Brain microvascular endothelial cell (primary cell): ENCODE data around the gene MDM4.
"Not testable (repeated sequence)": the region's sequence is repeated elsewhere in the genome, so short reads cannot be mapped to it uniquely, and the experiment has no call there.

Source experiments
- DNase-seq: peaks from one replicate; pipeline ENCODE4 v3.0.0-alpha.2; 2020
- H3K27ac ChIP-seq: fragments of 250-450 bp; sonication (Bioruptor Pico); 2 replicates; pipeline ENCODE4 v1.5.1; 2020; ENCODE audit warnings: mild to moderate bottlenecking, moderate library complexity
- H3K27me3 ChIP-seq: fragments of 250-450 bp; sonication (Bioruptor Pico); replicated peaks from 2 replicates; pipeline ENCODE4 v1.5.1; 2020; ENCODE audit warnings: mild to moderate bottlenecking
- H3K36me3 ChIP-seq: fragments of 250-450 bp; sonication (Bioruptor Pico); replicated peaks from 2 replicates; pipeline ENCODE4 v1.5.1; 2020; ENCODE audit warnings: mild to moderate bottlenecking
- H3K4me3 ChIP-seq: 2 replicates; pipeline ENCODE4 v1.5.1; 2011; ENCODE audit warnings: low read depth, mild to moderate bottlenecking, control low read depth, low read length, moderate library complexity
- in situ Hi-C: cut with HindIII; loops from 2 replicates; pipeline ENCODE4 v1.10.0; 2017; ENCODE audit warnings: low sequenced_read_pairs, low pct_ligation_motif_present
- TF ChIP-seq, protein P1 (sequence below): IDR thresholded peaks from 2 replicates; pipeline ENCODE4 v1.5.1; 2011; ENCODE audit warnings: low read depth, mild to moderate bottlenecking, moderate library complexity, low read length, control low read depth, inconsistent platforms; ENCODE audit errors: missing control alignments

Gene MDM4

DNA sequence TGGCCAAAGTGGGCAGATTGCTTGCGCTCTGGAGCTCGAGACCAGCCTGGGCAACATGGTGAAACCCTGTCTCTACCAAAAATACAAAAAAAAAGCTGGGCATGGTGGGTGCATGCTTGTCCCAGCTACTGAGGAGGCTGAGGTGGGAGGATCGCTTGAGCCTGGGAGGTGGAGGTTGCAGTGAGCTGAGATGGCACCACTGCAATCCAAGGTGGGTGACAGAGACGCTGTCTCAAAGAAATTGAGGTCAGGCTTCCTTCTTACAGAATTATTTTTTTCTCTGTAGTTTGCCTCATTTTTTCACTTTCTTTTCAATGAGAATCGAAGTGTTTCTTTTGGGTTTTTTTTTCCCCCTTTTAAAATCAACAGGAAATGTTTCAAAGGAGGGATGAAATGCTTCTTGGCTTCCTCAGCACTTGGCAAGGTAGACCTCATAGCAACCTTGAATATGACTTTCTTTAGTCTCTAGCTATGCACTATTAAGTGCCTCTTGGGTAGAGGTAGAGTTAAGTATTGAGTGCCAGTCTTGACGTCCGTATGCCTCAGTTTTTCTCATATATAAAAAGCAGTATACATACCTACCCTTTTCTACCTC is 40.3 kb downstream of the MDM4 start:
- no peak overlapping the region for H3K27ac ChIP-seq
- no peaks in the 10 kb centered on the region for H3K27me3 ChIP-seq
- no peak overlapping the region for H3K4me3 ChIP-seq
- TF ChIP-seq, protein P1, sequence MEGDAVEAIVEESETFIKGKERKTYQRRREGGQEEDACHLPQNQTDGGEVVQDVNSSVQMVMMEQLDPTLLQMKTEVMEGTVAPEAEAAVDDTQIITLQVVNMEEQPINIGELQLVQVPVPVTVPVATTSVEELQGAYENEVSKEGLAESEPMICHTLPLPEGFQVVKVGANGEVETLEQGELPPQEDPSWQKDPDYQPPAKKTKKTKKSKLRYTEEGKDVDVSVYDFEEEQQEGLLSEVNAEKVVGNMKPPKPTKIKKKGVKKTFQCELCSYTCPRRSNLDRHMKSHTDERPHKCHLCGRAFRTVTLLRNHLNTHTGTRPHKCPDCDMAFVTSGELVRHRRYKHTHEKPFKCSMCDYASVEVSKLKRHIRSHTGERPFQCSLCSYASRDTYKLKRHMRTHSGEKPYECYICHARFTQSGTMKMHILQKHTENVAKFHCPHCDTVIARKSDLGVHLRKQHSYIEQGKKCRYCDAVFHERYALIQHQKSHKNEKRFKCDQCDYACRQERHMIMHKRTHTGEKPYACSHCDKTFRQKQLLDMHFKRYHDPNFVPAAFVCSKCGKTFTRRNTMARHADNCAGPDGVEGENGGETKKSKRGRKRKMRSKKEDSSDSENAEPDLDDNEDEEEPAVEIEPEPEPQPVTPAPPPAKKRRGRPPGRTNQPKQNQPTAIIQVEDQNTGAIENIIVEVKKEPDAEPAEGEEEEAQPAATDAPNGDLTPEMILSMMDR = no peak
- in situ Hi-C loops = no loop called here
- peaks cover 2% of the 10 kb centered on the region for H3K36me3 ChIP-seq
- no peak for DNase-seq

DNA sequence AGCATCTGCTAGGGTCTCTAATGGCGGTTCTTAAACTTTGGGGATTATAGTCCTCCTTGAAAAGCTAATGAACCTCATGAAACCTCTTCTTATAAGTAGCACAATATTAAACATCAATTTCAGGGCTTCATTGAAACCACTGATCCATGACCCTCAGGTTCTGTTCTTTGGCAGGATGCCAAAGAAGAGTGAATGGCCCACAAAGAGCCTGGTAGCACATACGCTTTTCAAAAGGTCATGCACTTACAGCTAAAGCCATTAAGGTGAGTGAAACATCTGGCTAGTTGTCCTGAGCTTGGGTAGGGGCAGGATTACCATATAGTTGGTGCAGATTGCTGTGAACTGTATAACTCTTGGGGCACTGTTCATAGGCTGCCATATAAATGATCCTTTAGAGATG is 42.3 kb downstream of the MDM4 start:
- in situ Hi-C loops = no loop called here
- TF ChIP-seq, protein P1 = no peak
- Histone ChIP-seq H3K27ac (no peak overlapping the region), H3K27me3 (no peaks in the 10 kb centered on the region), H3K36me3 (no peaks in the 10 kb centered on the region), H3K4me3 (no peak overlapping the region)
- no peak for DNase-seq

DNA sequence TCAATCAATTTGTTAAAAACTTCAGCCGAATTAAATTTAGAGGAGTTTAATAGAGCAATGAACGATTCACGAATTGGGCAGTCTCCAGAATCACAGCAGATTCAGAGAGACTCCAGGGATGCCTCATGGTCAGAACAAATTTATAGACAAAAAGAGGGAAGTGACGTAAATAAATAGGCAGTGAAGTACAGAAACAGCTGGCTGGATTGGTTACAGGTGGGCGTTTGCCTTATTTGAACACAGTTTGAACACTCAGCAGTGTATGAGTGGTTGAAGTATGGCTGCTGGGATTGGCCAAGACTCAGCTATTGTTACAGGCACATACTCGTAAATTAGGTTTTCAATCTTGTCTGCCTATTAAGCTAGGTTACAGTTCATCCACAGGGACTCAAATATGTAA is 43.8 kb downstream of the MDM4 start:
- DNase-seq, in situ Hi-C loops, H3K27ac ChIP-seq, H3K27me3 ChIP-seq, H3K4me3 ChIP-seq, H3K36me3 ChIP-seq: not testable (repeated sequence)

DNA sequence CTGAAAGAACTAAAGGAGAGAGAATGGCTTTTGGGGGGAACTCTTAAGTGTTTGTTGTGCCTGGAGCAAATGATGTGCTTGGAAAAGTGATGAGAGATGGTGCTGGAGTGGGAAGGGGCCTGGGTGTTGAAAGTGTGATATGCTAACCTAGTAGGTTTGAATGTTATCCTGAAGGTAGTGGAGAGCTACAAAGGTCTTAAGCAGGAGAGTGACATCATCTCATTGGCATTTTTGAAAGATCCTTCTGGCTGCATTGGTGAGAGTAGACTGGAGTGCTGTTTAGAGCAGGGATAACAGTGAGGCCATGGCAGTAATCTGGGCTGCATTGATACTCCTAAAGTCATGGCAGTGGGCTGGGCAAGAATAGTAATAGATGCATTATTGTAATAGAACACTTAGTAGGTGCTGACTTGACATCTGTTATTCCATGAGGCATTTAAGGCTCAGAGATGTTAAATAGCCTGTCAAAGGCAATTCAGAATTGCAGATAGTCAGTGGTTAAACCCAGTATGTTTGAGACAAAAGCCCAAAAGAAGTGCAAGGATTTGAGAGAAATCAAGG is 44.5 kb downstream of the MDM4 start:
- peak; percentile 16 for DNase-seq
- H3K4me3 ChIP-seq = no peak overlapping the region
- in situ Hi-C loops = no loop called here
- H3K27me3 ChIP-seq = no peaks in the 10 kb centered on the region
- TF ChIP-seq, protein P1 = no peak
- H3K36me3 ChIP-seq = no peaks in the 10 kb centered on the region
- no peak overlapping the region for H3K27ac ChIP-seq

DNA sequence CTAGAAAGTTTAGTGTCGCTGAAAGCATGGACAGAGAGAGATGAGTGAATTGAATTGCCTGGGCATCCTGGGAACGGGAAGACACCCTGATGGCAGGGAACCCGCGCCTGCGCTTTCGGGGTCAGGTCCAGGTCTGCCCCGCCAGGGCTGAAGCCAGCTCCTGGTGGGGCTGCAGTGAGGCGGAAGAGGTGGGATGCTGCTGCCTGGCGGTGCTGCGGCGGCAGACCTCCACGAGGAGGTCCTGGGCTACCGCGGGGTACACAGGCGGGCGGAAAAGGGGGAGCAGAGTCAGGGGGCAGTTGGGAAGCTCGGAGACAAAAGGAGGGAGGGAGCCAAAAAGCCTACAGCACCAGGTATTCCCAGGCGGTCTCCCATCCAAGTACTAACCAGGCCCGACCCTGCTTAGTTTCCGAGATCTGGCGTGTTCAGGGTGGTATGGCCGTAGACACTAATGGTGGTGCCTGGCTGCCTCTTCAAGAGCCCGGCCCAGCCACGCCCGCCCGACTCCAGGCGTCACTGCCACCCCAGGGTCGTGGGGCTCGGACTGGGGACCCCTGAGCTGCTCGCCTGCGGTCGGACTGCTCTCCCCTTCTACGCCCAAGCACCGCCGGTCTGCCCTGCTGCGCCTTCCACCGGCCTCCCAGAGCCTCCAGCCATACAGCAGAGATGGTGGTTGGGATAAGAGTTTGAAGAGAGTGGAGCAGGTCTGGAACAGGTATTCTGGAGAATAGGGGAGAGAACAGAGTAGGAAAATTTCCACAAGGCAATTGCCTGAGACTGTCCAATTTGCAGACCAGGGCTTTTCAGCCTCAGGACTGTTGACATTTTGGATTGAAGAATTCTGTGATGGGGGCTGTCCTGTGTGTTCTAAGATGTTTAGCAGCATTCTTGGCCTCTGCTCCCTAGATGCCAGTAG is 46.1 kb downstream of the MDM4 start:
- H3K27me3 ChIP-seq = no peaks in the 10 kb centered on the region
- H3K36me3 ChIP-seq = no peaks in the 10 kb centered on the region
- TF ChIP-seq, protein P1 = no peak
- no peak overlapping the region for H3K4me3 ChIP-seq
- H3K27ac ChIP-seq = no peak overlapping the region
- no peak for DNase-seq
- in situ Hi-C loops = no loop called here

DNA sequence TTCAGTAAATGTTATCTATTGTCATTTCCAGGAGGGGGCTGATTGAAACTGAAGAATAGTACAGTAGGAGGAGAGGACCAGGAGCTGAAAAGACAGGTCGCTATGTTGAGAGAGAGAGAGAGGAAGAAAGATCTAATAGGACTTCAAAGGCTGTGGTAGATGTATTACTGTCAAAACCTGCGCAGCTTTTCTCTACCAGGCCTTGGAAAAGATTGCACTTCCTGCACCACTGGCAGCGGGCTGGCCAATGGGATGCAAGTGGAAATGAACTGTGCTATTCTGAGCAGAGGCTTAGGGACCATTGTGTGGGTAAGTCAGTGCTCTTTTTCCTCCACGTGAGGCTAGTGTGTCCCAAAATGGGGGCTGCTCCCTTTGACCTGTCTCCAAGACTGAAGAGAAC is 47.1 kb downstream of the MDM4 start:
- TF ChIP-seq, protein P1 = no peak
- Histone ChIP-seq H3K4me3 (no peak overlapping the region), H3K27me3 (no peaks in the 10 kb centered on the region), H3K36me3 (no peaks in the 10 kb centered on the region), H3K27ac (no peak overlapping the region)
- in situ Hi-C loops = no loop called here
- DNase-seq = no peak
